Measurements from ENCODE around the gene ADAMTSL4.

- TF ChIP-seq CTCF (IDR thresholded peaks at IDR 0.05): no peak
- TF ChIP-seq POLR2A (IDR thresholded peaks at IDR 0.05): no peak
Measured at GRCh38 chr1:150553392-150554085, 4.3 kb downstream of the ADAMTSL4 start.
